A549 treated with ZK216348 at 1 μM for 4 hours (cell line): ENCODE measurements around the gene OLFML2B. TPM values are rescaled to one million over a fixed set of nuclear protein-coding genes. Genes with fewer than 3 reads are reported as not detected.

ENCODE experiments used
- total RNA-seq: library from RNA; stranded (reverse); fragments of 200-300 nt; extraction: Qiagen RNA extraction; gene quantifications from 5 replicates; pipeline ENCODE4 v1.2.3, GENCODE V29; 2022; ENCODE audit warnings: low read depth

The OLFML2B gene
- 0.31 to 1.0 TPM (median 0.41 TPM) in 5 replicates for total RNA-seq

GRCh38 chr1:162023547-162024501, at the start of gene OLFML2B:
TSS of gene OLFML2B (minus strand) at chr1:162023869. CDS start at chr1:162023430, 439 bp downstream.

GRCh38 chr1:162069334-162070093, 45.8 kb upstream of the OLFML2B start, which contains the start of gene NOS1AP:
TSS of gene NOS1AP (plus strand) at chr1:162069691. CDS start at chr1:162070178, 487 bp downstream.

Other genes with a start within 250 kb of the OLFML2B start
- 0.18 to 0.76 TPM (median 0.42 TPM) in 5 replicates for gene NOS1AP, start 45.8 kb upstream of the OLFML2B start, total RNA-seq